Measurements from ENCODE around the gene TTC34. TPM values are rescaled to one million over a fixed set of nuclear protein-coding genes. Genes with fewer than 3 reads are reported as not detected.

The TTC34 gene
- total RNA-seq, 1 experiment from 2014 or later, result 1.3 TPM

DNA sequence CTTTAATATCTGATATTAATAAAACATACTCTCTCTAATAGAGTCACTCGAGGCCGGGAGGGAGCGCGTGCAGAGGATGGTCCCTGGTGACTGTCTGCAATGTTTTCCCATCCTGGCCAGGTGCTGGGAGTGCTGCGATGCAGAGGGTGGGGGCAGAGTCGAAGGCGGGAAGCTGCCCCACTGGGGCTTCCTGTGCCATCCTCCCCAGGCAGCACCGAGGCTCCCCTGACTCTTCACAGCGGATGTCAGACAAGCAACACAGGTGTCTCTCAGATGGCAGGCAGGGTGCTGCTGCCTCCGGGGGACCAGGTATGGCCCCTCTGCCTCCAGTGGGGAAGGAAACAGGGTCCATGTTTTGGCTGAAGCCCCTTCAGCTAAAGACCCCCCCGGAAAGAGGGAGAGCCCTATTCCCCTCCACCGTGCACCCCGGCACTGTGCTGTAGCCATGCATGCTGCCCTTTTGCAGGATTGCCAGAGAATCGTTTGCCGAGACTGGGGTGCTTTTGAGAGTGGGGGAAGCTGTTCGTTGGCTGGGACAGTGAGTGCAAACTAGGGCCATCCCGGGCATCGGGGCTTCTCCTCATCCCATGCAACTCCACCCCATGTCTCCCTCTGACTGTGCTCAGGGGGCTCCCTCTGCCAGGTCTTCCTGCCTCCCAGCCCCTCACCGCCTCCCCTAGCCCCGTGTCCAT lies 32.1 kb upstream of the TTC34 start:
- TF ChIP-seq POLR2A (IDR thresholded peaks at IDR 0.05; ENCODE audit: borderline replicate concordance, extremely low read depth, insufficient read depth, insufficient read length) (no peak), TCF7L2 (IDR thresholded peaks at IDR 0.05; ENCODE audit: borderline replicate concordance, extremely low read depth, insufficient read depth, insufficient read length) (no peak), RAD21 (IDR thresholded peaks at IDR 0.05; ENCODE audit: low read depth) (no peak), SP1 (IDR thresholded peaks at IDR 0.05; ENCODE audit: low read depth) (no peak), POLR2AphosphoS5 (IDR thresholded peaks at IDR 0.05; ENCODE audit: low read depth, low read length) (no peak), ATF3 (IDR thresholded peaks at IDR 0.05) (no peak), ZFX (IDR thresholded peaks at IDR 0.05) (no peak), YY1 (IDR thresholded peaks at IDR 0.05; ENCODE audit: extremely low read depth, insufficient replicate concordance, low read depth, low read length) (no peak), ELF1 (IDR thresholded peaks at IDR 0.05; ENCODE audit: borderline replicate concordance, low read depth) (no peak), EGR1 (IDR thresholded peaks at IDR 0.05; ENCODE audit: low read depth) (no peak), CEBPB (IDR thresholded peaks at IDR 0.05; ENCODE audit: low read depth) (no peak), CBX3 (IDR thresholded peaks at IDR 0.05; ENCODE audit: low read depth) (no peak), SRF (IDR thresholded peaks at IDR 0.05; ENCODE audit: low read depth) (no peak), FOSL1 (IDR thresholded peaks at IDR 0.05; ENCODE audit: low read depth) (no peak), ZNF274 (IDR thresholded peaks at IDR 0.05; ENCODE audit: low read depth, low read length) (no peak), JUND (IDR thresholded peaks at IDR 0.05) (no peak), SIN3A (IDR thresholded peaks at IDR 0.05; ENCODE audit: low read depth) (no peak), MAX (IDR thresholded peaks at IDR 0.05) (no peak)
- TF ChIP-seq, protein P1, sequence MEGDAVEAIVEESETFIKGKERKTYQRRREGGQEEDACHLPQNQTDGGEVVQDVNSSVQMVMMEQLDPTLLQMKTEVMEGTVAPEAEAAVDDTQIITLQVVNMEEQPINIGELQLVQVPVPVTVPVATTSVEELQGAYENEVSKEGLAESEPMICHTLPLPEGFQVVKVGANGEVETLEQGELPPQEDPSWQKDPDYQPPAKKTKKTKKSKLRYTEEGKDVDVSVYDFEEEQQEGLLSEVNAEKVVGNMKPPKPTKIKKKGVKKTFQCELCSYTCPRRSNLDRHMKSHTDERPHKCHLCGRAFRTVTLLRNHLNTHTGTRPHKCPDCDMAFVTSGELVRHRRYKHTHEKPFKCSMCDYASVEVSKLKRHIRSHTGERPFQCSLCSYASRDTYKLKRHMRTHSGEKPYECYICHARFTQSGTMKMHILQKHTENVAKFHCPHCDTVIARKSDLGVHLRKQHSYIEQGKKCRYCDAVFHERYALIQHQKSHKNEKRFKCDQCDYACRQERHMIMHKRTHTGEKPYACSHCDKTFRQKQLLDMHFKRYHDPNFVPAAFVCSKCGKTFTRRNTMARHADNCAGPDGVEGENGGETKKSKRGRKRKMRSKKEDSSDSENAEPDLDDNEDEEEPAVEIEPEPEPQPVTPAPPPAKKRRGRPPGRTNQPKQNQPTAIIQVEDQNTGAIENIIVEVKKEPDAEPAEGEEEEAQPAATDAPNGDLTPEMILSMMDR (IDR thresholded peaks at IDR 0.05 in 2 of 3, conservative IDR thresholded peaks at IDR 0.05 in 1 of 3; ENCODE audit: borderline replicate concordance in 1 of 3, insufficient read depth in 1 of 3, low read depth in 2 of 3, low read length in 2 of 3), result no peak
- TF ChIP-seq, protein P2, sequence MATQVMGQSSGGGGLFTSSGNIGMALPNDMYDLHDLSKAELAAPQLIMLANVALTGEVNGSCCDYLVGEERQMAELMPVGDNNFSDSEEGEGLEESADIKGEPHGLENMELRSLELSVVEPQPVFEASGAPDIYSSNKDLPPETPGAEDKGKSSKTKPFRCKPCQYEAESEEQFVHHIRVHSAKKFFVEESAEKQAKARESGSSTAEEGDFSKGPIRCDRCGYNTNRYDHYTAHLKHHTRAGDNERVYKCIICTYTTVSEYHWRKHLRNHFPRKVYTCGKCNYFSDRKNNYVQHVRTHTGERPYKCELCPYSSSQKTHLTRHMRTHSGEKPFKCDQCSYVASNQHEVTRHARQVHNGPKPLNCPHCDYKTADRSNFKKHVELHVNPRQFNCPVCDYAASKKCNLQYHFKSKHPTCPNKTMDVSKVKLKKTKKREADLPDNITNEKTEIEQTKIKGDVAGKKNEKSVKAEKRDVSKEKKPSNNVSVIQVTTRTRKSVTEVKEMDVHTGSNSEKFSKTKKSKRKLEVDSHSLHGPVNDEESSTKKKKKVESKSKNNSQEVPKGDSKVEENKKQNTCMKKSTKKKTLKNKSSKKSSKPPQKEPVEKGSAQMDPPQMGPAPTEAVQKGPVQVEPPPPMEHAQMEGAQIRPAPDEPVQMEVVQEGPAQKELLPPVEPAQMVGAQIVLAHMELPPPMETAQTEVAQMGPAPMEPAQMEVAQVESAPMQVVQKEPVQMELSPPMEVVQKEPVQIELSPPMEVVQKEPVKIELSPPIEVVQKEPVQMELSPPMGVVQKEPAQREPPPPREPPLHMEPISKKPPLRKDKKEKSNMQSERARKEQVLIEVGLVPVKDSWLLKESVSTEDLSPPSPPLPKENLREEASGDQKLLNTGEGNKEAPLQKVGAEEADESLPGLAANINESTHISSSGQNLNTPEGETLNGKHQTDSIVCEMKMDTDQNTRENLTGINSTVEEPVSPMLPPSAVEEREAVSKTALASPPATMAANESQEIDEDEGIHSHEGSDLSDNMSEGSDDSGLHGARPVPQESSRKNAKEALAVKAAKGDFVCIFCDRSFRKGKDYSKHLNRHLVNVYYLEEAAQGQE (IDR thresholded peaks at IDR 0.05; ENCODE audit: low read depth), result no peak

More for the DNA sequence above, 32.1 kb upstream of the TTC34 start:
- DNase-seq (ENCODE audit: low read depth, low spot score), result no peak
- RAD21 ChIA-PET (ENCODE audit: low non-redundant PET in 1 of 2, low total read pairs in 2 of 2, uncharacterized antibody in 2 of 2, unreplicated experiment in 2 of 2), result no interaction called here
- Histone ChIP-seq H2AFZ (ENCODE audit: low read depth, low read length, poor library complexity, severe bottlenecking) (no peak overlapping the region), H3K27ac (ENCODE audit: low read depth, low read length) (no peak overlapping the region), H3K9ac (ENCODE audit: low read length) (no peak overlapping the region), H3K9me2 (ENCODE audit: insufficient read depth) (no peaks in the 10 kb centered on the region), H3K4me1 (ENCODE audit: control insufficient read depth in 1 of 2, insufficient read depth in 2 of 2, low read length in 2 of 2) (no peaks in the 10 kb centered on the region), H3K4me3 (replicated peaks in 1 of 2; ENCODE audit: low read depth in 1 of 2, low read length in 2 of 2) (no peak overlapping the region), H3K9me3 (ENCODE audit: control insufficient read depth in 1 of 2, insufficient read depth in 1 of 2, low read depth in 1 of 2, low read length in 2 of 2) (no peaks in the 10 kb centered on the region), H3K79me2 (ENCODE audit: insufficient read depth, low read length) (no peaks in the 10 kb centered on the region), H4K20me1 (ENCODE audit: insufficient read depth) (no peaks in the 10 kb centered on the region), H3K36me3 (ENCODE audit: control insufficient read depth in 1 of 2, insufficient read depth in 2 of 2, low read length in 2 of 2) (no peaks in the 10 kb centered on the region), H3K27me3 (ENCODE audit: insufficient read depth, low read length) (no peaks in the 10 kb centered on the region; the same call in 1 of the 2 replicates), H3K4me2 (ENCODE audit: low read length) (no peak overlapping the region)
- intact Hi-C loops (cut with micrococcal nuclease), result no loop called here
- CTCF ChIA-PET, result no interaction called here
- ATAC-seq, result no peak
- BruUV-seq (replicated peaks), result no TSS peak
- POLR2A ChIA-PET, result no interaction called here
